Endodermal cell (in vitro differentiated cells): ENCODE data around the gene CCNG2. TPM values are rescaled to one million over a fixed set of nuclear protein-coding genes. Genes with fewer than 3 reads are reported as not detected.

Experiments used
- DNase-seq: peaks from one replicate; pipeline ENCODE4 v3.0.0-alpha.2; 2017
- H3K27ac ChIP-seq: 2 replicates; pipeline ENCODE4 v1.5.1; 2013; ENCODE audit warnings: mild to moderate bottlenecking, low read depth, low read length, moderate library complexity
- H3K27me3 ChIP-seq: 2 replicates; pipeline ENCODE4 v1.6.1; 2013; ENCODE audit warnings: mild to moderate bottlenecking, low read length, moderate library complexity; ENCODE audit not compliant: insufficient read depth, control insufficient read depth, poor library complexity, severe bottlenecking
- H3K36me3 ChIP-seq: 2 replicates; pipeline ENCODE4 v1.7.0; 2013; ENCODE audit warnings: mild to moderate bottlenecking, low read length, moderate library complexity; ENCODE audit not compliant: control insufficient read depth, insufficient read depth
- H3K4me1 ChIP-seq: one replicate; pipeline ENCODE4 v1.7.0; 2013; ENCODE audit warnings: low read length; ENCODE audit not compliant: control insufficient read depth, insufficient read depth
- H3K4me3 ChIP-seq: 2 replicates; pipeline ENCODE4 v1.5.1; 2013; ENCODE audit warnings: mild to moderate bottlenecking, low read length, moderate library complexity
- H3K9ac ChIP-seq: 2 replicates; pipeline ENCODE4 v1.6.1; 2013; ENCODE audit warnings: mild to moderate bottlenecking, low read length, moderate library complexity; ENCODE audit not compliant: poor library complexity, severe bottlenecking; ENCODE audit errors: extremely low read depth
- H3K9me3 ChIP-seq: 2 replicates; pipeline ENCODE4 v1.6.1; 2013; ENCODE audit warnings: mild to moderate bottlenecking, low read length, moderate library complexity; ENCODE audit not compliant: control insufficient read depth
- H3K27ac Mint-ChIP-seq: 2 replicates; pipeline ENCODE4 v1.8.0; 2020; ENCODE audit warnings: mixed read lengths
- H3K27me3 Mint-ChIP-seq: 2 replicates; pipeline ENCODE4 v1.8.0; 2021; ENCODE audit warnings: mild to moderate bottlenecking, mixed read lengths; ENCODE audit not compliant: insufficient read depth
- H3K36me3 Mint-ChIP-seq: 2 replicates; pipeline ENCODE4 v1.8.0; 2020; ENCODE audit warnings: low read depth, mixed read lengths
- H3K4me1 Mint-ChIP-seq: 2 replicates; pipeline ENCODE4 v1.8.0; 2020; ENCODE audit warnings: mixed read lengths
- H3K4me3 Mint-ChIP-seq: 2 replicates; pipeline ENCODE4 v1.8.0; 2020; ENCODE audit warnings: mild to moderate bottlenecking, moderate library complexity, mixed read lengths
- H3K9me3 Mint-ChIP-seq: 2 replicates; pipeline ENCODE4 v1.8.0; 2020; ENCODE audit warnings: mild to moderate bottlenecking, mixed read lengths
- CTCF ChIP-seq: fragments of 200-600 bp; sonication (generic); conservative IDR thresholded peaks from 2 replicates; pipeline ENCODE4 v1.5.0; 2021; ENCODE audit warnings: antibody characterized with exemption, mild to moderate bottlenecking
- WGBS, 2 experiments: methylation state at CpG; one replicate each; pipeline versions ENCODE4 v1.1.5 to v1.1.7; 2013; ENCODE audit warnings: missing lambda C conversion rate in 2 of 2, mixed read lengths in 1 of 2; ENCODE audit not compliant: insufficient coverage in 1 of 2, insufficient read length in 1 of 2; 5-methylcytosine and 5-hydroxymethylcytosine counted together
- total RNA-seq, 2 donors: library from RNA; stranded (reverse); fragmentation: NEBNext Ultra II Directional in 1 of 2; extraction: Animal tissue kit (Norgen Biotek cat#: 25700) in 1 of 2; gene quantifications; 2 replicates in 1 of 2; 3 replicates in 1 of 2; pipeline ENCODE4 v1.2.1, GENCODE V29; 2021

The CCNG2 gene
- total RNA-seq, 2 donors from 2014 or later: 39.7 to 41.5 TPM

- Mint-ChIP-seq H3K36me3 (no peaks in the 10 kb centered on the region), H3K27me3 (peaks cover 19% of the 10 kb centered on the region), H3K4me3 (no peak overlapping the region), H3K27ac (no peak overlapping the region), H3K9me3 (no peaks in the 10 kb centered on the region), H3K4me1 (peaks cover 5% of the 10 kb centered on the region)
- DNase-seq: no peak
- 83 to 86% methylated on average over 3 to 4 of the region's 4 CpGs for WGBS, 2 experiments
- H3K4me3 ChIP-seq: no peak overlapping the region
- no peaks in the 10 kb centered on the region for H3K9me3 ChIP-seq
- H3K27me3 ChIP-seq: peaks cover 39% of the 10 kb centered on the region
- no peak overlapping the region for H3K9ac ChIP-seq
- TF ChIP-seq CTCF: no peak
- no peaks in the 10 kb centered on the region for H3K36me3 ChIP-seq
- H3K27ac ChIP-seq: no peak overlapping the region
- H3K4me1 ChIP-seq: no peaks in the 10 kb centered on the region
Observed at GRCh38 chr4:77215107-77215506, 58.1 kb downstream of the CCNG2 start.

- WGBS, 2 experiments: 67 to 83% methylated on average over 1 of the region's 1 CpG
Observed at GRCh38 chr4:77217526-77217925, 60.5 kb downstream of the CCNG2 start.

GRCh38 chr4:77219266-77219665 is 62.3 kb downstream of the CCNG2 start:
- no peaks in the 10 kb centered on the region for H3K9me3 ChIP-seq
- Mint-ChIP-seq H3K27me3 (peaks cover 48% of the 10 kb centered on the region), H3K27ac (no peak overlapping the region), H3K4me3 (no peak overlapping the region), H3K36me3 (no peaks in the 10 kb centered on the region), H3K9me3 (no peaks in the 10 kb centered on the region), H3K4me1 (no peaks in the 10 kb centered on the region)
- no peak overlapping the region for H3K27ac ChIP-seq
- H3K9ac ChIP-seq: no peak overlapping the region
- no peaks in the 10 kb centered on the region for H3K36me3 ChIP-seq
- no peak for DNase-seq
- H3K4me1 ChIP-seq: no peaks in the 10 kb centered on the region
- TF ChIP-seq CTCF: no peak
- no peak overlapping the region for H3K4me3 ChIP-seq
- H3K27me3 ChIP-seq: peaks cover 64% of the 10 kb centered on the region
- 86 to 94% methylated on average over 2 of the region's 2 CpGs for WGBS, 2 experiments

More at GRCh38 chr4:77217526-77217925, 60.5 kb downstream of the CCNG2 start:
- no peak overlapping the region for H3K4me3 ChIP-seq
- H3K36me3 Mint-ChIP-seq: no peaks in the 10 kb centered on the region
- no peak overlapping the region for H3K27ac ChIP-seq
- peaks cover 50% of the 10 kb centered on the region for H3K27me3 ChIP-seq
- H3K36me3 ChIP-seq: no peaks in the 10 kb centered on the region
- no peaks in the 10 kb centered on the region for H3K9me3 ChIP-seq
- DNase-seq: no peak
- H3K4me3 Mint-ChIP-seq: no peak overlapping the region
- H3K9me3 Mint-ChIP-seq: no peaks in the 10 kb centered on the region
- no peak overlapping the region for H3K27ac Mint-ChIP-seq
- H3K4me1 Mint-ChIP-seq: peaks cover 5% of the 10 kb centered on the region
- H3K9ac ChIP-seq: no peak overlapping the region
- peaks cover 32% of the 10 kb centered on the region for H3K27me3 Mint-ChIP-seq
- TF ChIP-seq CTCF: no peak
- no peaks in the 10 kb centered on the region for H3K4me1 ChIP-seq

Other genes with a start within 250 kb of the CCNG2 start
- gene SEPTIN11, start 207.5 kb upstream of the CCNG2 start, total RNA-seq: 100 to 1,000 TPM; 102 to 116 TPM
- gene CCNI, start 81.2 kb upstream of the CCNG2 start, total RNA-seq: 100 to 1,000 TPM; 283 to 302 TPM